Caco-2 (cell line): ENCODE data around the gene PTBP2. TPM values are rescaled to one million over a fixed set of nuclear protein-coding genes. Genes with fewer than 3 reads are reported as not detected.
A peak's percentile ranks its signal among the peaks of the same experiment; 100 is the strongest.

Source experiments
- BruUV-seq: library from RNA; stranded (reverse); fragments of 400-500 nt; replicated peaks from 2 replicates; lab custom pipeline; 2021; lab: Mats Ljungman, UMichigan
- CTCF ChIA-PET: fragments of 300-600 bp; sonication (Branson Sonifier 250); formaldehyde crosslinking; loops from one replicate; lab custom pipeline; 2022; ENCODE audit warnings: antibody characterized with exemption; lab: Charles Lee
- POLR2A ChIA-PET: fragments of 300-600 bp; sonication (Branson Sonifier 250); formaldehyde crosslinking; loops from one replicate; lab custom pipeline; 2022; ENCODE audit warnings: antibody characterized with exemption; lab: Charles Lee
- DNase-seq, 2 experiments: peaks; one replicate each; pipeline versions ENCODE4 v3.0.0 to v3.0.0-alpha.2; 2020 to 2022
- H3K27me3 ChIP-seq: replicated peaks from 2 replicates; pipeline ENCODE4 v1.6.0; 2011; ENCODE audit warnings: low read length; ENCODE audit not compliant: control insufficient read depth, insufficient read depth
- H3K36me3 ChIP-seq: 2 replicates; pipeline ENCODE4 v1.5.1; 2011; ENCODE audit warnings: low read length; ENCODE audit not compliant: control insufficient read depth, insufficient read depth
- H3K4me1 ChIP-seq: fragments of 250-450 bp; sonication (Bioruptor Pico); 2 replicates; pipeline ENCODE4 v1.5.1; 2020; ENCODE audit warnings: mild to moderate bottlenecking
- H3K4me3 ChIP-seq: 2 replicates; pipeline ENCODE4 v1.5.1; 2011; ENCODE audit warnings: low read depth, mild to moderate bottlenecking, control low read depth, low read length
- H3K9me3 ChIP-seq: fragments of 250-450 bp; sonication (Bioruptor Pico); 2 replicates; pipeline ENCODE4 v1.5.1; 2020; ENCODE audit warnings: mild to moderate bottlenecking, moderate library complexity
- H3K27ac Mint-ChIP-seq: one replicate; pipeline ENCODE4 v1.8.0; 2022; ENCODE audit warnings: mixed read lengths; ENCODE audit not compliant: unreplicated experiment
- H3K27me3 Mint-ChIP-seq: one replicate; pipeline ENCODE4 v1.8.0; 2022; ENCODE audit warnings: mixed read lengths; ENCODE audit not compliant: insufficient read depth, unreplicated experiment
- H3K36me3 Mint-ChIP-seq: one replicate; pipeline ENCODE4 v1.8.0; 2022; ENCODE audit warnings: mild to moderate bottlenecking, mixed read lengths; ENCODE audit not compliant: insufficient read depth, unreplicated experiment
- H3K4me1 Mint-ChIP-seq: one replicate; pipeline ENCODE4 v1.8.0; 2022; ENCODE audit warnings: low read depth, mixed read lengths; ENCODE audit not compliant: unreplicated experiment
- H3K4me3 Mint-ChIP-seq: one replicate; pipeline ENCODE4 v1.8.0; 2022; ENCODE audit warnings: mild to moderate bottlenecking, moderate library complexity, mixed read lengths; ENCODE audit not compliant: unreplicated experiment
- H3K9me3 Mint-ChIP-seq: one replicate; pipeline ENCODE4 v1.8.0; 2022; ENCODE audit warnings: mixed read lengths; ENCODE audit not compliant: unreplicated experiment
- intact Hi-C: fragments of 100-400 bp; cut with micrococcal nuclease; formaldehyde crosslinking; loops from one replicate; pipeline ENCODE4 v1.10.0; 2022; ENCODE audit not compliant: unreplicated experiment
- total RNA-seq: library from RNA; stranded (reverse); gene quantifications from 2 replicates; pipeline ENCODE4 v1.2.3, GENCODE V29; 2022
- TF ChIP-seq, protein P1 (sequence below), 2 experiments: fragments of 200-600 bp in 1 of 2; IDR thresholded peaks; 1 replicate in 1 of 2; 2 replicates in 1 of 2; pipeline versions ENCODE4 v1.5.1 to v1.8.0; 2011 to 2022; ENCODE audit warnings: antibody characterized with exemption in 1 of 2, control low read depth in 1 of 2, inconsistent platforms in 1 of 2, low read depth in 1 of 2, low read length in 1 of 2, mild to moderate bottlenecking in 1 of 2, moderate library complexity in 1 of 2; ENCODE audit not compliant: insufficient read depth in 1 of 2, severe bottlenecking in 1 of 2, unreplicated experiment in 1 of 2

The PTBP2 gene
- total RNA-seq, 1 experiment from 2014 or later, result 11.3 TPM

DNA sequence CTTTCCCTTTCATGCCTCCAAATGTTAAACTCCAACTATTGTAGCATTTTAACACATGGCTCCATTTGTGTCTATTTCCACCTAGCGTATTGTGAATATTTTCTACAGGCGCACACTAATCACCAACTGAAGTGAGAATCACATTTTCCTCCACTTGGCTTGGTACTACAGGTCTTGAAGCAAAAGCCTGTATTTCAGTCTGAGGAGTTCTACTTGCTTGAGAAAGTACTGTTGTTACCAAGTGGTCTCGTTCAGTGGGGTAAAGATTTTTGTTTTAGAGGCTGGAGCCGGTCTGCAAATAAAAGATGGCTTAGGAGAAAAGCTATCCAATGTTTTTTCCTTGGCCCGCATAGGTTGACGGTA lies 550 bp upstream of the PTBP2 start:
- intact Hi-C loops, result no loop called here
- H3K4me1 ChIP-seq, result 0 out of 2 replicates have a peak, but pooled peaks cover 3% of the 10 kb centered on the region

DNA sequence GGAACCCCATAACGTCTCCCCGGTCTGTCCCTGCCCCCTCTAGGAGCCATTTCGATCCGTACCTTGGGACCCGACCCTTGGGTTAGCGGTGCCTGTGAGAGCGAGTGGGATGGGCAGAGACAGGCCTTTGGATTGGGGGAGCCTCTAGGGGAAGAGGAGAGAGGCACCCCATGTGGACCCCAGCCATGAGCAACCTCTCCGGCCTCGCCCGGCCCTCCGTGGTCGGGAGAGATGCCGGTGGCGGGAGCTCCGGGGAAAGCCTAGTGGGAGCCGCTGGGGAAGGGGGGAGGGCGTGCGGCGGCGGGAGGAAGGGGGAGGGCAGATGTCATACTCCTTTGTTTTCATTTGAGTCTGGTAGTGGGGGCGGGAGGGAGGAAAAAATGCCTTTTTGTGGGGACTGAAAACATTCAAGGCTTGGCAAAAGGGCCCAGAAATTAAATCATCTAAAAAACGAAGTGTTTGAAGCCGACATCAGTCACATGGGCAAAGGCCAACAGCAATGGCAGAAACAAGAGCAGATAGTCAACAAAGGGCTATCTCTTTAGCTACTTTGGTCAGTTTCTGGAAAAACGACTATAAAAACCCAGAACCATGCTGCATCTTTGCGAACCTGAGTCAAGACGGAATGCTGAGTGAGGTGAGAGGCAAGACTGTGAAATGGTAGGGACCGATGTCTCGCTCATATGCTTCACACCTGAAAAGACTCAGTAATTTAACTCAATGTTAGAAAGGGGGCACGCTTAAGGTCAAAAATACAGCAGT lies 758 bp downstream of the PTBP2 start:
- Histone ChIP-seq H3K27me3 (no peaks in the 10 kb centered on the region), H3K4me3 (peak overlapping the region; percentile 79), H3K4me1 (0 out of 2 replicates have a peak, but pooled peaks cover 3% of the 10 kb centered on the region), H3K36me3 (no peaks in the 10 kb centered on the region), H3K9me3 (no peaks in the 10 kb centered on the region)
- peak; percentile 44 to 48 for DNase-seq
- Mint-ChIP-seq H3K27ac (peak overlapping the region; percentile 84), H3K9me3 (no peaks in the 10 kb centered on the region), H3K4me1 (peaks cover 6% of the 10 kb centered on the region), H3K4me3 (peak overlapping the region; percentile 98), H3K27me3 (no peaks in the 10 kb centered on the region), H3K36me3 (peaks cover 28% of the 10 kb centered on the region)
- POLR2A ChIA-PET, result interaction anchor here (0.6 kb wide), 2 partner anchors 78 to 1483 kb away, joined by 3 to 8 read pairs; no protein-coding TSS in a partner anchor
- CTCF ChIA-PET, result interaction anchor here (0.6 kb wide), 1 partner anchor 398 kb away, joined by 4 read pairs; no protein-coding TSS in a partner anchor
- TSS peak; percentile 49 for BruUV-seq
- TF ChIP-seq, protein P1, sequence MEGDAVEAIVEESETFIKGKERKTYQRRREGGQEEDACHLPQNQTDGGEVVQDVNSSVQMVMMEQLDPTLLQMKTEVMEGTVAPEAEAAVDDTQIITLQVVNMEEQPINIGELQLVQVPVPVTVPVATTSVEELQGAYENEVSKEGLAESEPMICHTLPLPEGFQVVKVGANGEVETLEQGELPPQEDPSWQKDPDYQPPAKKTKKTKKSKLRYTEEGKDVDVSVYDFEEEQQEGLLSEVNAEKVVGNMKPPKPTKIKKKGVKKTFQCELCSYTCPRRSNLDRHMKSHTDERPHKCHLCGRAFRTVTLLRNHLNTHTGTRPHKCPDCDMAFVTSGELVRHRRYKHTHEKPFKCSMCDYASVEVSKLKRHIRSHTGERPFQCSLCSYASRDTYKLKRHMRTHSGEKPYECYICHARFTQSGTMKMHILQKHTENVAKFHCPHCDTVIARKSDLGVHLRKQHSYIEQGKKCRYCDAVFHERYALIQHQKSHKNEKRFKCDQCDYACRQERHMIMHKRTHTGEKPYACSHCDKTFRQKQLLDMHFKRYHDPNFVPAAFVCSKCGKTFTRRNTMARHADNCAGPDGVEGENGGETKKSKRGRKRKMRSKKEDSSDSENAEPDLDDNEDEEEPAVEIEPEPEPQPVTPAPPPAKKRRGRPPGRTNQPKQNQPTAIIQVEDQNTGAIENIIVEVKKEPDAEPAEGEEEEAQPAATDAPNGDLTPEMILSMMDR (IDR thresholded peaks at IDR 0.05; ENCODE audit: insufficient read depth in 1 of 2, low read depth in 1 of 2, low read length in 1 of 2, severe bottlenecking in 1 of 2, unreplicated experiment in 1 of 2), result no peak
- intact Hi-C loops, result no loop called here

More for the DNA sequence above, 550 bp upstream of the PTBP2 start:
- no peaks in the 10 kb centered on the region for H3K27me3 ChIP-seq
- BruUV-seq, result no TSS peak
- POLR2A ChIA-PET, result interaction anchor here (0.6 kb wide), 1 partner anchor 329 kb away, joined by 3 read pairs; no protein-coding TSS in a partner anchor
- no peaks in the 10 kb centered on the region for H3K9me3 ChIP-seq
- no peaks in the 10 kb centered on the region for H3K9me3 Mint-ChIP-seq
- no peaks in the 10 kb centered on the region for H3K36me3 ChIP-seq
- peaks cover 6% of the 10 kb centered on the region for H3K4me1 Mint-ChIP-seq
- H3K27ac Mint-ChIP-seq, result peak overlapping the region; percentile 84
- no peaks in the 10 kb centered on the region for H3K27me3 Mint-ChIP-seq
- peak overlapping the region; percentile 79 for H3K4me3 ChIP-seq
- peak overlapping the region; percentile 98 for H3K4me3 Mint-ChIP-seq
- CTCF ChIA-PET, result no interaction called here
- H3K36me3 Mint-ChIP-seq, result peaks cover 23% of the 10 kb centered on the region
- TF ChIP-seq, protein P1 (IDR thresholded peaks at IDR 0.05; ENCODE audit: insufficient read depth in 1 of 2, low read depth in 1 of 2, low read length in 1 of 2, severe bottlenecking in 1 of 2, unreplicated experiment in 1 of 2), result no peak
- DNase-seq, result no peak

DNA sequence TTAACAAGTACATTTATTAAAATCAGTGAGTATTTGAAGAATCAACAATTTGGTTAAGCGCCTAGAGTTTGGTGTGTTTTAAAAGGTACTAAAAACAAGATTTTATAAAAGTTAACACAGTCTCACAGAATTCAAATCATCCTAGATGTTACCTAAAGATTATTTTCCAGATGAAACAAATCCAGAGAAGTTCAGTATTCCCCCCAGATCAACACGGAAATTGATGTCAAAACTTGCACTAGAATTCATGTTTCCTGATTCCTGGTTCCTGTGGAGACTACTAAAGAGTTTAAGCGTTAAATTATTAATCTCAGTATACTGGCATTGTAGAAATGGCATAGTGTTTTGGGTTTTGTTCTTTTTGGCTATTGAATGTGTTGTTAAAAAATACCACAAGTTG lies 1.4 kb downstream of the PTBP2 start:
- intact Hi-C loops, result no loop called here
- peaks cover 6% of the 10 kb centered on the region for H3K4me1 Mint-ChIP-seq
- ChIA-PET POLR2A (no interaction called here), CTCF (no interaction called here)
- TF ChIP-seq, protein P1 (IDR thresholded peaks at IDR 0.05; ENCODE audit: insufficient read depth in 1 of 2, low read depth in 1 of 2, low read length in 1 of 2, severe bottlenecking in 1 of 2, unreplicated experiment in 1 of 2), result no peak
- H3K27me3 Mint-ChIP-seq, result no peaks in the 10 kb centered on the region
- H3K36me3 Mint-ChIP-seq, result peaks cover 28% of the 10 kb centered on the region
- H3K4me3 ChIP-seq, result peak overlapping the region; percentile 79
- H3K36me3 ChIP-seq, result no peaks in the 10 kb centered on the region
- peak overlapping the region; percentile 98 for H3K4me3 Mint-ChIP-seq
- H3K27ac Mint-ChIP-seq, result peak overlapping the region; percentile 84
- H3K9me3 ChIP-seq, result no peaks in the 10 kb centered on the region
- H3K27me3 ChIP-seq, result no peaks in the 10 kb centered on the region
- H3K9me3 Mint-ChIP-seq, result no peaks in the 10 kb centered on the region
- H3K4me1 ChIP-seq, result 0 out of 2 replicates have a peak, but pooled peaks cover 3% of the 10 kb centered on the region
- no peak for DNase-seq
- BruUV-seq, result no TSS peak
